ENCODE measurements around the gene ARHGDIB. TPM values are rescaled to one million over a fixed set of nuclear protein-coding genes. Genes with fewer than 3 reads are reported as not detected.

ARHGDIB gene
- total RNA-seq, 6 experiments from 2014 or later, result 0.76 to 4.8 (median 3.0) TPM

DNA sequence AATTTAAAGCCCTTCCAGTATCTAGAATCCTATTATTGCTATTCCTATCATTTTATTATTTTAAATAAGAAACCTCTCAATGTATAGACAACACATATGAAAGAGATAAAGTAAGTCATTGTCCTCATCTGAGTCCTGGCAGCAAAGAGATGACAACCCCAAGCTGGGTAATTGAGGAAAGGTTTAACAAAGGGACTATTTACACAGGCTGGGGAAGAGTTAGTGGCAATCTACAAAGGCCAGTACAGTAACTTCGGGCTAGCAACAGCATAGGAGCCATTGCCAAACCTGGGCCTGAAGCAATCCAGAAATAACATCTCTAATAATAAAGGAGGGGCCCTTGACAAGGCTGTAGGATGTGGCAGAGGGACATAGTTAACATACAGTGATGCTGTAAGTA lies 22.6 kb upstream of the ARHGDIB start:
- H3K27me3 Mint-ChIP-seq (ENCODE audit: insufficient read depth), result peaks cover 4% of the 10 kb centered on the region; the same call in 1 of the 2 replicates
- H3K36me3 Mint-ChIP-seq (ENCODE audit: low read depth), result no peaks in the 10 kb centered on the region
- TF ChIP-seq CTCF (IDR thresholded peaks at IDR 0.05), result no peak
- H3K9me3 Mint-ChIP-seq, result no peaks in the 10 kb centered on the region
- H3K27ac Mint-ChIP-seq, result no peak overlapping the region
- DNase-seq, result no peak
- no peak overlapping the region for H3K4me3 Mint-ChIP-seq
- no peaks in the 10 kb centered on the region for H3K4me1 Mint-ChIP-seq (ENCODE audit: low read depth)

DNA sequence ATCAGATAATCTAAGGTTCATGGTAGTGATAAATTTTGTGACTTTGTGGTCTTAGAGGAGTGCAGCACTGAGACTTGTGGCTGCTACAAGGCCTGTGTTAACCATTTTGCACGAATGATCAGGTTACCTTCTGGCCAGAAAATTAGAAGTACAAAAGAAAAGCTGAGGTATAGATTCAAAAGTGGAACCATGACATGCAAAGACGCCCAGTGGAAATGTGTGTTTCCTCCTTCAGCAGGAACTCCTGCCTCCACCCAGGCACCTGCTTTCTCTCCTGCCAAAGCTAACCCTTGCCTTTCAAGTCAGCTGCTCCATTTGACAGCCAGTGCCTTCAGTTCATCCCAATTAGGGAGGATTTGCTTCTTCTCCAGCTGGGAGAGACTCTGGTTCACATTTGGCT lies 21.6 kb upstream of the ARHGDIB start:
- no peak overlapping the region for H3K4me3 Mint-ChIP-seq
- DNase-seq, result no peak
- no peak for TF ChIP-seq CTCF (IDR thresholded peaks at IDR 0.05)
- peaks cover 4% of the 10 kb centered on the region for H3K27me3 Mint-ChIP-seq (ENCODE audit: insufficient read depth)
- no peaks in the 10 kb centered on the region for H3K9me3 Mint-ChIP-seq
- H3K27ac Mint-ChIP-seq, result no peak overlapping the region
- no peaks in the 10 kb centered on the region for H3K36me3 Mint-ChIP-seq (ENCODE audit: low read depth)
- no peaks in the 10 kb centered on the region for H3K4me1 Mint-ChIP-seq (ENCODE audit: low read depth)

DNA sequence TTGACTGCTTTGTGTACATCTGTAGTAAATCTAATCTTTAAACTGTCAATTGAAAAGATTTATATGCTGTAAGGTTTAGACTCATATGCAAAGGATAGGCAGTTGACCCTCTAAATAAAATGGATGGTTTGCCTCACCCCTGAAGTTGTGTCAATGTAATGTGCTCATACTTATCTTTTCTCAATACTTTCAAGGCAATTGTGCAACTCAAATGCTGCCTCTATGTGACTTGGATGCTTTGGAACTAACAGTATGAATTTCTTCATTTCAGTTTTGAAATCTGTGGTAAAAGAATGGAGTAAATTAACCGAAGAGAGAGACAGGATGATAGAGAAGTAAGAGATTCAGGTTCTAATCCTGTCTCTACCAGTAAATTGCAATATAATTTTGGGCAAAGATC lies 21.2 kb upstream of the ARHGDIB start:
- Mint-ChIP-seq H3K27me3 (ENCODE audit: insufficient read depth) (peaks cover 4% of the 10 kb centered on the region), H3K36me3 (ENCODE audit: low read depth) (no peaks in the 10 kb centered on the region), H3K4me1 (ENCODE audit: low read depth) (no peaks in the 10 kb centered on the region), H3K4me3 (no peak overlapping the region), H3K9me3 (no peaks in the 10 kb centered on the region), H3K27ac (no peak overlapping the region)
- no peak for TF ChIP-seq CTCF (IDR thresholded peaks at IDR 0.05)
- DNase-seq, result no peak

- no peak overlapping the region for H3K27ac Mint-ChIP-seq
- no peak for TF ChIP-seq CTCF (IDR thresholded peaks at IDR 0.05)
- H3K4me1 Mint-ChIP-seq (ENCODE audit: low read depth), result no peaks in the 10 kb centered on the region
- H3K36me3 Mint-ChIP-seq (ENCODE audit: low read depth), result no peaks in the 10 kb centered on the region
- H3K9me3 Mint-ChIP-seq, result no peaks in the 10 kb centered on the region
- no peak for DNase-seq
- peaks cover 7% of the 10 kb centered on the region for H3K27me3 Mint-ChIP-seq (ENCODE audit: insufficient read depth)
- H3K4me3 Mint-ChIP-seq, result no peak overlapping the region
These were observed 19.6 kb upstream of the ARHGDIB start for GRCh38 chr12:14981049-14981448.

GRCh38 chr12:14979468-14979867 lies 18.1 kb upstream of the ARHGDIB start:
- peaks cover 7% of the 10 kb centered on the region for H3K27me3 Mint-ChIP-seq (ENCODE audit: insufficient read depth)
- no peaks in the 10 kb centered on the region for H3K4me1 Mint-ChIP-seq (ENCODE audit: low read depth)
- no peaks in the 10 kb centered on the region for H3K9me3 Mint-ChIP-seq
- H3K36me3 Mint-ChIP-seq (ENCODE audit: low read depth), result no peaks in the 10 kb centered on the region
- DNase-seq, result no peak
- TF ChIP-seq CTCF (IDR thresholded peaks at IDR 0.05), result no peak
- H3K4me3 Mint-ChIP-seq, result no peak overlapping the region
- no peak overlapping the region for H3K27ac Mint-ChIP-seq

DNA sequence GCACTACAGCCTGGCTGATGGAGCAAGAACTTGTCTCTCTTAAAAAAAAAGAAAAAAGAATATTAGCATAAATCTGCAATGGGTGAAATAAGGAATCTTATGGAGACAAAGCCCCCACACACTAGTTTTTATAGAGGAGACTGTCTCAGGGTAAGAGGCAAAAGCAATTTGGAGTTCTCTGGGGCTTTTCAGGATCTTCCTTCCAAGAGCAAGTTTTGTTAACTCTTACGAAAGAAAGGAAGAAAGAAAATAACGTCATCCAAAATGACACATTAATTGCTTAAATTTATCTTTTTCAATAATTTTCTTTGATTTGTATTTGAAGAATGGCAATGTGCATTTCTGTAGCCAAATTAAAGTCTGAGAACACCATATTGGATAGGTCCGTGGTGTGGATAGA lies 15.3 kb upstream of the ARHGDIB start:
- H3K4me3 Mint-ChIP-seq, result no peak overlapping the region
- no peak for TF ChIP-seq CTCF (IDR thresholded peaks at IDR 0.05)
- H3K9me3 Mint-ChIP-seq, result no peaks in the 10 kb centered on the region
- H3K27me3 Mint-ChIP-seq (ENCODE audit: insufficient read depth), result peaks cover 11% of the 10 kb centered on the region
- no peaks in the 10 kb centered on the region for H3K4me1 Mint-ChIP-seq (ENCODE audit: low read depth)
- H3K36me3 Mint-ChIP-seq (ENCODE audit: low read depth), result no peaks in the 10 kb centered on the region
- no peak overlapping the region for H3K27ac Mint-ChIP-seq
- DNase-seq, result no peak
